Activated CD4-positive, alpha-beta T cell treated with anti-CD3 and anti-CD28 coated beads, Interleukin-2, amount 50 U/mL, for 24 hours (primary cell): ENCODE results near the gene ARRDC4.

ENCODE experiments used
- DNase-seq, 2 donors: peaks; one replicate each; pipeline ENCODE4 v3.0.0-alpha.2; 2020; ENCODE audit warnings: low read depth in 1 of 2, low spot score in 1 of 2

Gene ARRDC4

GRCh38 chr15:97995881-97996603, 35.5 kb downstream of the ARRDC4 start:
- no peak for DNase-seq

GRCh38 chr15:97998307-97999071, 38.0 kb downstream of the ARRDC4 start:
- no peak for DNase-seq

GRCh38 chr15:98000249-98001203, 40.0 kb downstream of the ARRDC4 start:
- no peak for DNase-seq

GRCh38 chr15:98001663-98002194, 41.2 kb downstream of the ARRDC4 start:
- no peak for DNase-seq

GRCh38 chr15:98002419-98002818, 41.9 kb downstream of the ARRDC4 start:
- no peak for DNase-seq

GRCh38 chr15:98002866-98003265, 42.4 kb downstream of the ARRDC4 start:
- DNase-seq = no peak

GRCh38 chr15:98003518-98003917, 43.0 kb downstream of the ARRDC4 start:
- no peak for DNase-seq

- no peak for DNase-seq
Measured at GRCh38 chr15:98003996-98004395, 43.5 kb downstream of the ARRDC4 start.

GRCh38 chr15:98005659-98006058, 45.2 kb downstream of the ARRDC4 start:
- no peak for DNase-seq

GRCh38 chr15:98009169-98009568, 48.7 kb downstream of the ARRDC4 start:
- no peak for DNase-seq

GRCh38 chr15:98009971-98010370, 49.5 kb downstream of the ARRDC4 start:
- DNase-seq = no peak

- DNase-seq = no peak
Measured at GRCh38 chr15:98012354-98012753, 51.9 kb downstream of the ARRDC4 start.

GRCh38 chr15:98013631-98014030, 53.1 kb downstream of the ARRDC4 start:
- no peak for DNase-seq

- DNase-seq = no peak
Measured at GRCh38 chr15:98017150-98017964, 56.9 kb downstream of the ARRDC4 start.

GRCh38 chr15:98018761-98019351, 58.4 kb downstream of the ARRDC4 start:
- DNase-seq = no peak
